PC-3 (cell line): Measurements from ENCODE around the gene APPBP2. TPM values are rescaled to one million over a fixed set of nuclear protein-coding genes. Genes with fewer than 3 reads are reported as not detected.
"Not testable (repeated sequence)": the region's sequence is repeated elsewhere in the genome, so short reads cannot be mapped to it uniquely, and the experiment has no call there.

Experiments
- ATAC-seq: fragments of 200-7000 bp; cut with Tn5 transposase; 2 replicates; pipeline ENCODE4 v1.9.1; 2020; ENCODE audit warnings: mild to moderate bottlenecking, moderate library complexity
- BruUV-seq: library from RNA; stranded (reverse); fragments of 400-500 nt; replicated peaks from 2 replicates; lab custom pipeline; 2021; lab: Mats Ljungman, UMichigan
- CTCF ChIA-PET: fragments of 300-600 bp; sonication (Branson Sonifier 250); formaldehyde crosslinking; loops from one replicate; lab custom pipeline; 2022; ENCODE audit warnings: antibody characterized with exemption; lab: Charles Lee
- POLR2A ChIA-PET: fragments of 300-600 bp; sonication (Branson Sonifier 250); formaldehyde crosslinking; loops from one replicate; lab custom pipeline; 2022; ENCODE audit warnings: antibody characterized with exemption; ENCODE audit not compliant: unreplicated experiment; lab: Charles Lee
- DNase-seq: peaks from one replicate; pipeline ENCODE4 v3.0.0-alpha.2; 2015
- H2AFZ ChIP-seq: fragments of 300-600 bp; sonication (generic); 2 replicates; pipeline ENCODE4 v1.6.0; 2016; ENCODE audit warnings: antibody characterized with exemption, low read length
- H3F3A ChIP-seq: fragments of 300-600 bp; sonication (generic); one replicate; pipeline ENCODE4 v1.6.0; 2017; ENCODE audit warnings: antibody characterized with exemption, low read length, control low read depth, mild to moderate bottlenecking; ENCODE audit not compliant: unreplicated experiment
- H3K27ac ChIP-seq: fragments of 300-600 bp; sonication (generic); 2 replicates; pipeline ENCODE4 v1.5.1; 2016; ENCODE audit warnings: mild to moderate bottlenecking, low read length
- H3K27me3 ChIP-seq: fragments of 300-600 bp; sonication (generic); 2 replicates; pipeline ENCODE4 v1.6.1; 2016; ENCODE audit warnings: low read length, mixed read lengths
- H3K36me3 ChIP-seq: fragments of 300-600 bp; sonication (generic); 2 replicates; pipeline ENCODE4 v1.6.1; 2016; ENCODE audit warnings: low read depth, mixed run types, low read length, mixed read lengths
- H3K4me1 ChIP-seq: fragments of 300-600 bp; sonication (generic); 2 replicates; pipeline ENCODE4 v1.5.1; 2016; ENCODE audit warnings: low read length; ENCODE audit not compliant: insufficient read depth
- H3K4me2 ChIP-seq: fragments of 300-600 bp; sonication (generic); 2 replicates; pipeline ENCODE4 v1.6.0; 2016; ENCODE audit warnings: low read length
- H3K4me3 ChIP-seq: fragments of 300-600 bp; sonication (generic); 2 replicates; pipeline ENCODE4 v1.5.1; 2016; ENCODE audit warnings: mild to moderate bottlenecking, low read length, mixed read lengths
- H3K79me2 ChIP-seq: fragments of 300-600 bp; sonication (generic); 2 replicates; pipeline ENCODE4 v1.6.1; 2017; ENCODE audit warnings: low read length, mixed read lengths
- H3K9ac ChIP-seq: fragments of 300-600 bp; sonication (generic); 2 replicates; pipeline ENCODE4 v1.6.0; 2016; ENCODE audit warnings: mild to moderate bottlenecking, low read length
- H3K9me2 ChIP-seq: fragments of 300-600 bp; sonication (generic); replicated peaks from 2 replicates; pipeline ENCODE4 v1.6.1; 2016; ENCODE audit warnings: mixed run types, low read length, mixed read lengths
- H3K9me3 ChIP-seq: fragments of 300-600 bp; sonication (generic); 2 replicates; pipeline ENCODE4 v1.6.1; 2016; ENCODE audit warnings: low read length, mixed read lengths
- H4K20me1 ChIP-seq: fragments of 300-600 bp; sonication (generic); 2 replicates; pipeline ENCODE4 v1.6.1; 2016; ENCODE audit warnings: low read length, mixed read lengths
- CTCF ChIP-seq: fragments of 300-600 bp; sonication (generic); conservative IDR thresholded peaks from 2 replicates; pipeline ENCODE4 v1.5.1; 2017; ENCODE audit warnings: antibody characterized with exemption, low read depth, mild to moderate bottlenecking, low read length
- EZH2 ChIP-seq: fragments of 300-600 bp; sonication (generic); IDR thresholded peaks from one replicate; pipeline ENCODE4 v1.6.1; 2017; ENCODE audit warnings: antibody characterized with exemption, mild to moderate bottlenecking, low read length; ENCODE audit not compliant: unreplicated experiment
- EZH2phosphoT487 ChIP-seq: fragments of 300-600 bp; sonication (generic); IDR thresholded peaks from 2 replicates; pipeline ENCODE4 v1.6.1; 2018; ENCODE audit warnings: mild to moderate bottlenecking, antibody characterized with exemption, low read length, borderline replicate concordance
- intact Hi-C: fragments of 100-400 bp; cut with micrococcal nuclease; formaldehyde crosslinking; loops from 2 replicates; pipeline ENCODE4 v1.9.0; 2023
- total RNA-seq: library from RNA; depleted of rRNA; stranded (reverse); fragments of >200 nt; gene quantifications from 2 replicates; pipeline ENCODE4 v1.2.3, GENCODE V29; 2014

Gene APPBP2
- total RNA-seq, 1 experiment from 2014 or later, result 17.1 TPM

DNA sequence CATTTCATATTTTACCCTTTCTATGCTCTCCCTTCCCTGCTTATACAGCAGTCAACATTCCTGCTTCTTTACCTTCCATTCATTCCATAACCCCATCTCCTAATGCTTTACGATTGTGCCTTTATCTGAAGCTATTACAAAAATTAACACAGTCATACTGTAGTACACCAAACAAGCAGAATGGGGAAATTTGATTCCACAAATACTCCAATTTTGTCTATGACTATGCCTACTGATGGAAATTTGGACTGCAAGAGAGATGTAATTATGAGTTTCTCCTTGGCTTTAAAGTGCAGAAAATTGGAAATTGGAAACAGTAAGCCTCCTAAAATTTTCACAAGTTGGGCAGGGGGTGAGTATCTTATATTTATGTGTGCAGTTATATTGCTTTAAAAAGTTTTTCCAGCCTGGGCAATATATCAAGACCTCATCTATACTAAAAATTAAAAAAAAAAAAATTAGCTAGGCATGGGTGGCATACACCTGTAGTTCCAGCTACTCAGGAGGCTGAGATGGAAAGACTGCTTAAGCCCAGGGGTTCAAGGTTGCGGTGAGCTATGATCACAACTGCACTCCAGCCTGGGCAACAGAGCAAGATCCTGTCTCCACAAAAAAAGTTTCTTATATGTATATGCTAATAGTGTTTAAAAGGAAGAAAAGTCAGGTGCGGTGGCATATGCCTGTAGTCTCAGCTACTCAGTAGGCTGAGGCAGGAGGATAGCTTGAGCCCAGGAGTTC is 3.0 kb downstream of the APPBP2 start:
- ATAC-seq (no peak), DNase-seq (no peak)
- no TSS peak for BruUV-seq
- H2AFZ ChIP-seq, result no peak overlapping the region
- no peak overlapping the region for H3K4me3 ChIP-seq
- H3K27me3 ChIP-seq, result no peaks in the 10 kb centered on the region
- peaks cover 10% of the 10 kb centered on the region for H3K4me1 ChIP-seq
- H3K9me2 ChIP-seq, result no peaks in the 10 kb centered on the region
- peaks cover 13% of the 10 kb centered on the region; the same call in 1 of the 2 replicates for H3K36me3 ChIP-seq
- H3K4me2 ChIP-seq, result peak overlapping the region; percentile 5; the same call in 1 of the 2 replicates
- no peaks in the 10 kb centered on the region for H3K9me3 ChIP-seq
- POLR2A ChIA-PET, result no interaction called here
- no peak overlapping the region for H3K27ac ChIP-seq
- intact Hi-C loops, result no loop called here
- H3K79me2 ChIP-seq, result peaks cover 85% of the 10 kb centered on the region
- no peak for TF ChIP-seq CTCF
- H3K9ac ChIP-seq, result no peak overlapping the region
- peaks cover 32% of the 10 kb centered on the region for H4K20me1 ChIP-seq
- no peaks in the 10 kb centered on the region for H3F3A ChIP-seq
- CTCF ChIA-PET, result no interaction called here

DNA sequence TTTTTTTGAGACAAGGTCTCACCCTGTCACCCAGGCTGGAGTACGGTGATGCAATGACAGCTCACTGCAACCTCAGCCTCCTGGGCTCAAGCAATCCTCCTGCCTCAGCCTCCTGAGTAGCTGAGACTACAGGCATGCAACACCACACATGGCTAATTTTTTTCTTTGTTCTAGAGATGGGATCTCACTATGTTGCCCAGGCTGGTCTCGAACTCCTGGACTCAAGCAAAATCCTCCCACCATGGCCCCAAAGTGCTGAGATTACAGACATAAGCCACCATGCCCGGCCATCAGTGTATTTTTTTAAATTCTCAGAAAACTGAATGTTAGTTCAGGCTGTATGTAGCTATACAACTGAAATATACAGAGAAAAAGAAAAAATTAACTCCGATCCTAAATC is 6.2 kb downstream of the APPBP2 start:
- H3K4me2 ChIP-seq, result no peak overlapping the region
- no TSS peak for BruUV-seq
- no peak overlapping the region for H2AFZ ChIP-seq
- no peak overlapping the region for H3K4me3 ChIP-seq
- DNase-seq, result no peak
- peaks cover 17% of the 10 kb centered on the region; the same call in 1 of the 2 replicates for H3K36me3 ChIP-seq
- no peak overlapping the region for H3K9ac ChIP-seq
- H3F3A ChIP-seq, result no peaks in the 10 kb centered on the region
- no peaks in the 10 kb centered on the region for H3K27me3 ChIP-seq
- TF ChIP-seq EZH2phosphoT487 (no peak), CTCF (no peak), EZH2 (no peak)
- ChIA-PET POLR2A (no interaction called here), CTCF (no interaction called here)
- H3K9me2 ChIP-seq, result no peaks in the 10 kb centered on the region
- peaks cover 25% of the 10 kb centered on the region for H4K20me1 ChIP-seq
- no peak for ATAC-seq
- H3K4me1 ChIP-seq, result peaks cover 6% of the 10 kb centered on the region
- H3K9me3 ChIP-seq, result no peaks in the 10 kb centered on the region
- no peak overlapping the region for H3K27ac ChIP-seq
- intact Hi-C loops, result no loop called here
- peaks cover 91% of the 10 kb centered on the region for H3K79me2 ChIP-seq

GRCh38 chr17:60515683-60516082 is 10.4 kb downstream of the APPBP2 start:
- H3K9ac ChIP-seq, H3K4me2 ChIP-seq, BruUV-seq, H2AFZ ChIP-seq, ATAC-seq, H3K27ac ChIP-seq, CTCF ChIA-PET, H3F3A ChIP-seq, H3K4me3 ChIP-seq, DNase-seq, POLR2A ChIA-PET, H3K9me3 ChIP-seq, H3K4me1 ChIP-seq, H3K9me2 ChIP-seq, H3K27me3 ChIP-seq, intact Hi-C loops, H4K20me1 ChIP-seq: not testable (repeated sequence)
- Histone ChIP-seq H3K79me2 (peaks cover 71% of the 10 kb centered on the region), H3K36me3 (peaks cover 21% of the 10 kb centered on the region; the same call in 1 of the 2 replicates)

DNA sequence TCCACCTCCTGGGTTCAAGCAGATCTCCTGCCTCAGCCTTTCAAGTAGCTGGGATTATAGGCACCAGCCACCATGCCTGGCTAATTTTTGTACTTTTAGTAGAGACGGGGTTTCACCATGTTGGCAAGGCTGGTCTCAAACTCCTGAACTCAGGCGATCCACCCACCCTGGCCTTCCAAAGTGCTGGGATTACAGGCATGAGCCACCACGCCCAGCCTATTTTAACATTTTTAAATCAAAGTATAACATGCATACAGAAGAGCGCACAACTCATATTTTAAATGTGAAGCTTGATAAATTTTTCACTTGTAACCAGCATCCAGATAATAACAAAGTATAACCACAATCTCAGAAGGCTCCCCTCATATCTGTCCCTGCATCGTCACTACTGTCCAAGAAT is 10.8 kb downstream of the APPBP2 start:
- H3K4me3 ChIP-seq, H3K4me2 ChIP-seq, H3K27me3 ChIP-seq, H2AFZ ChIP-seq, H3F3A ChIP-seq, H3K27ac ChIP-seq, intact Hi-C loops, CTCF ChIA-PET, H3K9me2 ChIP-seq, BruUV-seq, DNase-seq, ATAC-seq, H3K9ac ChIP-seq, POLR2A ChIA-PET, H3K9me3 ChIP-seq, H3K4me1 ChIP-seq, H4K20me1 ChIP-seq: not testable (repeated sequence)
- H3K79me2 ChIP-seq, result peaks cover 72% of the 10 kb centered on the region
- H3K36me3 ChIP-seq, result peaks cover 21% of the 10 kb centered on the region; the same call in 1 of the 2 replicates
